Tibial nerve (tissue), 4 donors: ENCODE measurements around the gene BAIAP3.

Source experiments
- EP300 ChIP-seq, 2 donors: sonication (generic); formaldehyde crosslinking; IDR thresholded peaks; one replicate each; pipeline ENCODE4 v1.6.1; 2017; ENCODE audit warnings: antibody characterized with exemption in 2 of 2, mild to moderate bottlenecking in 1 of 2
- TF ChIP-seq, protein P1 (sequence below), 5 experiments: fragments of 200-600 bp in 3 of 5; fragments of 450-650 bp in 2 of 5; sonication (generic) in 3 of 5; IDR thresholded peaks; one replicate each; pipeline ENCODE4 v1.5.1; 2016 to 2019; ENCODE audit warnings: antibody characterized with exemption in 5 of 5, mild to moderate bottlenecking in 3 of 5, moderate library complexity in 2 of 5

DNA sequence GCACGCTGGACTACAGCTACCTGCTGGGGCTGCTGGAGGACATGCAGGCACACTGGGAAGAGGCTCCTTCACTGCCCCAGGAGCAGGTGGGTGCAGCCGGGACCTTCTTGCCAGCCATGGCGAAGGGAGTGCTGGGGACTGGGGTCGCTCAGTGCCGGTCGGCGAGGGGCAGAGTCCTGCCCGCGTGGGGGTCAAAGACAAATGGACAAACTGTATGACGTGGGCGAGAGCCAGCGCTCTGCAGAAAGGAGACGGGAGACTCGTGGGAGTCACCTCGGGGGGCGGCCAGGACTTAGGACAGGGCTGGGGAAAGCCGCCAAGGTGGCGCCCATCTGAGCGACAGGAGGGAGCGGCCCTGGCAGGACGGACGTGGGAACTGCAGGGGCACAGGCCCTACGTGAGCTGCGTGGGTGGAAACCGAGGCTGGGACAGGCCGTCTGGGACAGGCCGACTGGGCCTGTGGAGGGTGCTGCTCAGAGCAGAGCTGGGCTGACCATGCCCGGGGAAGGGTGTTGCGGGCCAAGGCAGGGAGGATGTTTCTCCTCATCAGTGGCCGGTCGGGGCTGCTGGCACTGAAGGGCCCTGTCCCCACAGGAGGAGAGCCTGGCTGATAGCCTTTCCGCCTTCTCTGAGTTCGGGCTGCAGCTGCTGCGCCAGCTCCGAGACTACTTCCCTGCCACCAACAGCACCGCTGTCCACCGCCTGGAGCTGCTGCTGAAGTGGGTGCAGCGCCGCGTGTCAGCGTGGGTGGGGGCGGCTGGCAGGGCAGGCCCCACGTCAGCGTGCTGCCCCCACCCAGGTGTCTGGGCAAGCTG, 10.2 kb downstream of the BAIAP3 start:
- TF ChIP-seq EP300 (IDR thresholded peaks at IDR 0.05): no peak
- TF ChIP-seq, protein P1, sequence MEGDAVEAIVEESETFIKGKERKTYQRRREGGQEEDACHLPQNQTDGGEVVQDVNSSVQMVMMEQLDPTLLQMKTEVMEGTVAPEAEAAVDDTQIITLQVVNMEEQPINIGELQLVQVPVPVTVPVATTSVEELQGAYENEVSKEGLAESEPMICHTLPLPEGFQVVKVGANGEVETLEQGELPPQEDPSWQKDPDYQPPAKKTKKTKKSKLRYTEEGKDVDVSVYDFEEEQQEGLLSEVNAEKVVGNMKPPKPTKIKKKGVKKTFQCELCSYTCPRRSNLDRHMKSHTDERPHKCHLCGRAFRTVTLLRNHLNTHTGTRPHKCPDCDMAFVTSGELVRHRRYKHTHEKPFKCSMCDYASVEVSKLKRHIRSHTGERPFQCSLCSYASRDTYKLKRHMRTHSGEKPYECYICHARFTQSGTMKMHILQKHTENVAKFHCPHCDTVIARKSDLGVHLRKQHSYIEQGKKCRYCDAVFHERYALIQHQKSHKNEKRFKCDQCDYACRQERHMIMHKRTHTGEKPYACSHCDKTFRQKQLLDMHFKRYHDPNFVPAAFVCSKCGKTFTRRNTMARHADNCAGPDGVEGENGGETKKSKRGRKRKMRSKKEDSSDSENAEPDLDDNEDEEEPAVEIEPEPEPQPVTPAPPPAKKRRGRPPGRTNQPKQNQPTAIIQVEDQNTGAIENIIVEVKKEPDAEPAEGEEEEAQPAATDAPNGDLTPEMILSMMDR (IDR thresholded peaks at IDR 0.05): no peak
